Activated gamma-delta T cell treated with anti-CD3 and anti-CD28 coated beads, Interleukin-2, amount 50 U/mL, for 16 hours (primary cell): ENCODE results near the gene SLC9A4.

Source experiments
- DNase-seq: peaks from one replicate; pipeline ENCODE4 v3.0.0-alpha.2; 2020; ENCODE audit warnings: low read depth

The SLC9A4 gene

DNA sequence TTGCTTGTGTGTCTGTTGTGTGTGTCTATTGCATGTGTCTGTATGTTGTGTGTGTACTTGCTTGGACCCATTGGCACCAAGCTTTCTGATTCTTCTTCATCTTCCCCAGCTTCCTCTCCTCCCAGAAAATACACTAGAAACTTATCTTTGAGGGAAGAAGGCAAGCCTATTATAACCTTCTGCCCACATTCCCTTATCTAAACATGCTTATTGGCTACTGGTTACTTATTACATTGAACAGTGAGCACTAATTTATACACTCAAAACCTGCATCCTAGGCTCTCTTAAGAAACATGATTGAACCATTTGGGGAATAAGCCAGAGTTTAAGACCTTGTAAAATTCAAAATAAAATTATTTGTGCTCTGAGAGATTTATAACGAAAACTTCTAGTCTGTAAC is 26.5 kb downstream of the SLC9A4 start:
- no peak for DNase-seq

DNA sequence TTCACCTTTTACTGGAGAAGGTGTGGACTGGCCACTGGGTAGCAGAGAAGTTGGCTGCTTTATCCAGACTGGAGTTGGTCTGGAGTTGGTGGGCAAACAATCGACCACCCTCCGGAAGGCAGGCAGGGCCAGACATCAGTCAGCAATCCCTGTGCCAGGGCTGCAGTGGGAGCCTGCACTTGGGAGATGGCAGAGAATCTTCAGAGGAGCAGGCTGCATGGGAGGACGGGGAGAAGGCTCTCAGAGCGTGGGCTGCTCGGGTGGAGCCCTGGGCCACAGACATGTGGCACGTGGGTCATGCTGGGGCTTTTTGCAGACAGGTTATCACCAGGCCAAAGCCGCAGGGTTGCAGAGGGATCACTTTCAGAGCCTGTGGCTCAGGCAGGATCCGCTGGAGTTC is 29.6 kb downstream of the SLC9A4 start:
- DNase-seq: no peak

DNA sequence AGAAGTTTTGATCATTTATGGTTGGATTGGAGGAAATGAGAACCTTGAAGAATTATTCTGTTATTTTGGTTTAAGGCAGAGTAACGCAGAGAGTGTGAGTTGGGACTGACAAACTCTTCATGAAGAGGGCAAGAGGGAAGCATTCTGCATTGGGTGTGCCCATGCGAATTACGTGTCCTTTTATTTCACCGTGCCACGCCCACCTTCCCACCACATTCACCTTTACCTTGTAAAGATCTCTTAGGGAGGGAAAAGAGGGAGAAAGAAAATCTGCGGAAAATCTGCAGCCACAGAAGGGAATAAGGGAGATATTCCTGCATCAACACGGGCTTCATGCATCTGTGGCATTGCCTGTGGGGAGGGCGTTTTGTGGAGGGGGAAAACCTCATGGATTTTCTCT is 31.8 kb downstream of the SLC9A4 start:
- no peak for DNase-seq

GRCh38 chr2:102505290-102505689 is 32.3 kb downstream of the SLC9A4 start:
- no peak for DNase-seq

GRCh38 chr2:102506743-102507142 is 33.7 kb downstream of the SLC9A4 start:
- no peak for DNase-seq

DNA sequence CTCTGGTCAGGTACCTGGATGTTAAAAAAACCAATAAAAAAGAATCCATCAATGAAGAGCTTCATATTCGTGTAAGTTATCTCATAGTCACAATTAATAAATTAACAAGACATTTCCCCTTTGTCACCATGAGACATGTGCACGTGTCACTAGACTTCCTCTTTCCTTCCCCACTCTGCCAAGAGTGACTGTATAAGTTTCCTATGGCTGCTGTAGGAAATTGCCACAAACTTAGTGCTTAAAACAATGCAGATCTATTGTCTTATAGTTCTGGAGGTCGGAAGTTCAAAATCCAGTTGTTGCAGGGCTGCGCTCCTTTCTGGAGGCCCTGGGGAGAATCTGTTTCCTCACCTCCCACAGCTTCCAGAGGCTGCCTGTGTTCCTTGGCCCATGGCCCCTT is 35.8 kb downstream of the SLC9A4 start:
- no peak for DNase-seq

GRCh38 chr2:102509749-102510148 is 36.7 kb downstream of the SLC9A4 start:
- no peak for DNase-seq

DNA sequence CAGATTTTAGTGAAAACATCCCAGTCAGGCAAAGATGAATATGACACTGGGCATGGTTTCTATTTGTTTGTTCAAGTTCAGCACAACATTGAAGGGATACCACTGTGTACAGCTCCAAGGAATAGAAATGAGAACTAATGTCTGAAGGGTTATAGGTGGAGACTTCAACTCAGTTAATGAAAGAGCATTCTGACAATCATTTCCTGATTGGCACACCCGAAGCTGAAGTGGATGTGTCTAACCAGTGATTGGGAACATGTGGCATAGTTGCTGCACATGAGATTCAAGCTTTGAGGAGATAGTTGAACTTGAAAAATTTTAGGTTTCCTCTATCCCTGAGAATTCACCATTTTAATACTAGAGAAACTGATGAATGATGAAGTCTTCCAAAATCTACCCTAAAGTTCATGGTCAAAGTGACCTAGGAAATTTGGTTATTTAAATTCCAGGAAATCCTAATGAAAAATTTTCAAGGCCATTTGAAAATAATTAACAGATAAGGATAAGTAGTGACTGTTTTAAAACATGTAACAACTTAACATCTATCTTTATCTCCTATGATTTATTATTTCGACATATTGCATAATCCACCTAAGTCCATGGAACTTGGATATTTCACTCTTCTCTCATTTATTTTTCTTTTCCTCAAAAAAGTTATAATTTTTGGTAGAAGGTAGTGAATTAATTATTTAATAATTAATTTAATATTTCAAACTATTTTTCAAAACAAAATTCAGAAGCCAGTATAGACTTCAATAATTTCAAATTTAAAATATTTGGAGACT is 38.0 kb downstream of the SLC9A4 start:
- DNase-seq: no peak

- no peak for DNase-seq
Observed at GRCh38 chr2:102512161-102512560, 39.1 kb downstream of the SLC9A4 start.

DNA sequence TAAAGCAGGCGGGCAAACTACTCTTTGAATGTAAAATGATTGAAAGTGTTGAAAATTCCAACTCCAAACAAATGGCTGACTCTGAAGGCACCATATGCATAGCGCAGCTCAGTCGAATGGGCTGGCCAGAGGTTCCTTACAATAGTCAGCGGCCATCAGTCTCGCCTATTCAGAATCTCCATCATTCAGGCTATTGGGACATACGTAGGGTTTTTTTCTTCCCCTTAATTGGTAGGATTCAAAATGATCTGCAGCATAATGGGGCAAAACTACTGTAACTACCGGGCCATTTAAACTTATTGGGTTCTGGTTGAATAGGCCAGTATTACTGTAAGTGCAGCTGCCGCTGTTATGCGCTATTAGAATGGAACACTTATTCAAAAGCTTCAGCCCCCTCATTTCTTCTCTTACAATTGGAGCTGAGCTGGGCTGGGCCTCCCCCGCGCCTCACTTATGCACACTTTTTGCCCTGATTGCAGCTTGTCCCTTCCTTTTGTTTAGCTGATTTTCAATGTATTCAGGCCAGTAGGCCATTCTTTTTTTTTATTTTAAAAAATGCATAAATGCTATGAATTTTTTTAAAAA is 40.4 kb downstream of the SLC9A4 start:
- no peak for DNase-seq

DNA sequence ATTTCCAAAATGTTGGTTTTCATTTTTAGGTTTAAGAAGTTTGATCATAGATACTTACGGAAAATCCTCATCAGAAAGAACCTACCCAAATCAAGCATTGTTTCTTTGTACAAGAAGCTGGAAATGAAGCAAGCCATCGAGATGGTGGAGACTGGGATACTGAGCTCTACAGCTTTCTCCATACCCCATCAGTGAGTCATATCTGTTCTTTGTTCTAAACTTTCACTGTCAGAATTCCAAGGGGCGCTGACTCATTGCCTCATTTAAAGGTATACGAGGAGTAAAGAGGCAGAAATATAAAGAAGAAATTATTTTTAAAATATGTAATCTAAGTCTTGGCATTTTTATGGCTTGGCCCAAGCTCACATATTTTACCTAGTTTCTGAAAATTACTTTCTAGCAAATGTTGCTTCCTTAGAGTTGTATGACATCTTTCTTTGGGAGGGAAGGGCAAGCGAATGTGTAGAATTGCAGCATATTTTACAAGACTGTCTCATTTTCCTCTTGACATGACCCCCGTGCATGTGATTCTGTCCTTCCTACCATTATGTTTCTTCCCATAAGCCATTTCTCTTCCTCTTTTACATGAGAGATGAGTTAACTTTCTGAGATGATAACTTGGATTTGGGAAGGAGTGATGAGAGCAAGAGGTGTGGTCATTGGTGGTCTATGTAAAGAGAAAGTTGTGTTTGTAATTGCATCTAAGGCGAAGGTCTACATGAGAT is 41.2 kb downstream of the SLC9A4 start:
- no peak for DNase-seq

GRCh38 chr2:102515851-102516250 is 42.8 kb downstream of the SLC9A4 start:
- no peak for DNase-seq

DNA sequence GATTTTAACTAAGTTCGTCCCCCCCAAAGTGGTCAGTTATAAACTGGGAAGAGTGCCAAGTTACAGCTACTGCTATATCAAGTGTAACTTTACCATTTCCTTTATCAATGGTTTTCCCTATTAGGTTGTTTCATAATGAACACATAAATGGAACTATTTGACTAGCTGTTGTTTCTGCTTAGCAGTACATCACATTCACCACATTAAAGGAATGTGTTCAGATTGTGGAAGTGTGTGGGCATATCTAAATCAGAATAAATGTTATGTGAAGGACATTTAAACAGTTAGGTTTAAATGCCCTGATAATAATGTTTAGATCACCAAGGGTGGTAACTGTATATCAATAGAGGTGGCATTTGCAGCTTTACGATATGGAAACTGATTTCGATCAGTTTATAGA is 45.1 kb downstream of the SLC9A4 start:
- no peak for DNase-seq

DNA sequence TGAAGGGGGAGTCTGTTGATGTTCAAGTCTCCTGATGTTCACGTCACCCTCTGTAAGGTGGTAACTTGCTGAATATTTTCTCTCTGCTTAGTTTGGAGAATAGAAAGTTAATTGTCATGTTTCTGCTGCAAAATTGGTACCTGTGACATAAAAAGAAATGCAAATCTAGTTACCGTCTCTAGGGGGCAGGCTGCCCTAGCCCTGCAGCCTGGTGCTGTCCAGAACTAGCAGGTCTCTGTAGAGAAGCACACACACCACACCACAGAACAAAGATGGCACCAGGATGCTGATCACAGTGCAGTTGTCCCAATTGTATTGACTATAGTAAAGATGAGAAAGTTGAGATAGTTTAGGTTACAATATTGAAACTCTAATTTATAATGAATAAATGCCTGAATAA is 47.0 kb downstream of the SLC9A4 start:
- no peak for DNase-seq

DNA sequence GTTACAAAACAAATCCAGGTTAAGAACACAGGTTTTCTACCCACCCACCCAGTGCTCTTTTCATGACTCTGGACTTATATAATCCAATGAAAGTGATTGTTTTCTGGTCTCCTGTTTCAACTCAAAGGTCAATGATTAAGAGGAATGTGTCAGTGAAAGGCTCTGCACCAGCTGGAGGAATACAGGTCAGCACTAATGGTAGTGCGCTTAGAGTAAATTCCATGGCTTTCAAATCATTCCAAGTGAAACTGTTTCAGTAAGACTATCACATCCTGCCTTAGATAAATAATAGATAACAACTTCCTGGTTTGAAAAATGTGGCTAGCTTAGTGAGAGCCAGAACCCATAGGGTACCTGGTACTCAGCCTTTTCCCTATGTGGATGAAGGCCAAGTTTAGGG is 47.8 kb downstream of the SLC9A4 start:
- no peak for DNase-seq

DNA sequence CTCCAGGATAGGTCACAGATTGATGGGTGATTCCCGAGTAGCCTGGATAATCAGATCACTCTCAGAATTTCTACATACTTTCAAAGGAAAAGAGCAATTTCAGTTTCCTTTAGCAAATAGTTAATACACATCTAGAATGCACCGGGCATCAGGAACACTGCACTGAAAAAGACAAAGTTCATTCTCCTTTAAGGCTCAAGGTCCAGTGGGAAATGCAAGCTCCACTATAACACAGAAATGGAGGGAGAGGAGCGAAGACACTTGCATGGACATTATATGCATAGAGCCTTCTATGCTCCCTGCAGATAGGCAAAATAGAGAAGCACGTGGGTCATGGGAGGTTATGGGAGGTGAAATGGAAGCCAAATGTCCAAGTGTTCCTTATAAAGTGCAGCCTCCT is 49.1 kb downstream of the SLC9A4 start:
- DNase-seq: no peak

DNA sequence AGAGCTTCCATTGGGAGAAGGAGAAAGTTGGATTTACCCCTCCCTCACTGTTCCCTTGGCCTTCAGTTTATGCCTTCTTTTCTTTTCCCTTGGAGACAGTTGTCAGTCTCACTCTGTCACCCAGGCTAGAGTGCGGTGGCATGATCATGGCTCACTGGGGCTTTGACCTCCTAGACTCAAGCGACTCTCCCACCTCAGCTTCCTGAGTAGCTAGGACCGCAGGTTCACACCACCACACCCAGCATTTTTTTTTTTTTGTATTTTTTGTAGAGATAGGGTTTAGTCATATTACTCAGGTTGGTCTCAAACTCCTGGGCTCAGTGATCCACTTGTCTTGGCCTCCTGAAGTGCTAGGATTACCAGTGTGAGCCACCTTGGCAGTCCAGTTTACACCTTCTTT is 49.9 kb downstream of the SLC9A4 start:
- DNase-seq: no peak

- DNase-seq: no peak
Observed at GRCh38 chr2:102523651-102524050, 50.6 kb downstream of the SLC9A4 start.

DNA sequence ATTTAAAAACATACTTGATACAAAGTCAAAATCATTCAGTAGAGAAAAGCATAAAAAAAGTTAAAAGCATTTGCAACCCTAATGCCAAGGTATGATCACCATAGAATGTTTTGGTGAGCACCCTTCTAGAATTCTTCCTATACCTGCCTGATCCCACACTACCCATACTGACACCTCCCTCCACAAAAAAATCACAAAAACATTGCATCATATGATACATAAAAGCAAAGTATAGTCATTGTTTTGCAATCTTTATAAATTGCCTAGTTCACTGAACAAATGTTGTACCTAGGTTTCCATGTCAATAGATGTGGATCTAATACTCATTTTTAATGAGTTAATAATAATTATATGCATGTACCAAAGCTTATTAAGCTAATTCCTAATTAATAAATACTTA is 54.1 kb downstream of the SLC9A4 start:
- no peak for DNase-seq

GRCh38 chr2:102538491-102538890 is 65.5 kb downstream of the SLC9A4 start:
- DNase-seq: no peak

DNA sequence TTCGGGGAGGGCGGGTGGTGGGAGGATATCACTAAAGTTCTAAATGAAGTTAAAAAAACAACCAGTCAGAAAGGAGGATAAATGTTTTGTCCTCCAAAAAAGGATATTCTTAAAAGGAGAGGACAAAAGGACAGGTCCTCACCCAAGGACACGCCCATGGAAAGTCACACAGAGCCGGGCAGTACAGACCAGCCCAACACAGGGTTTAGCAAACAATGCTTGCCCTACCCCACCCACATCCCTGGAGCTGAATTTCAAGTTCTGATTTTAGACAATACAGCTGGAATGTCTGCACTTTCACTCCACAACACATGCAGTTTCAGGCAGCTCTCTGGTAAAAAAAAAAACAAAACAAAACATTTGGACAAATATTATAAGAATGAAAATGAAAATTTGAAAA is 67.9 kb downstream of the SLC9A4 start:
- DNase-seq: no peak

- DNase-seq: no peak
Observed at GRCh38 chr2:102544182-102544581, 71.2 kb downstream of the SLC9A4 start.

DNA sequence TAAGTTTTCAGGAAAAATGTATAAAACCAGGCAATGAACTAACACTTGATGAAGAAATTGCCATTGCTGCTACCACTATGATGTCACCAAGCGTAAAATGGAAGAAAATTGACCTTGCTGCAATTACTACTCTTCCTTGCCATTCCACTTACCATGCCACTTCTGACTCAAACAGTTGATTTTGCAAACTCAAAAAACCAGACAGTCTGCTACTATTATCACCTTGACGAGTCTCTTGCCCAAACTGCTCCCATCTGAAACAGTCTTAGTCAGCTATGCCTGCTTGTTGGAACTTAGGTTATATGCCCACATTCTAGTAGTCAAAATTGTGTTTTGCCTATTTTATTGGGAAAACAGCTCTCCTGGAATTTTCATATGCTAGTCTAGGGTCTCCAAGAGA is 74.4 kb downstream of the SLC9A4 start:
- no peak for DNase-seq
